GM18526 (cell line): ENCODE data around the gene PITPNC1.

Source experiments
- POLR2A ChIP-seq: IDR thresholded peaks from 3 replicates; pipeline ENCODE4 v1.6.1; 2011; ENCODE audit not compliant: insufficient read length; ENCODE audit errors: extremely low read depth

Gene PITPNC1

GRCh38 chr17:67458203-67458602 is 81.1 kb downstream of the PITPNC1 start:
- TF ChIP-seq POLR2A: no peak

GRCh38 chr17:67459985-67460384 is 82.9 kb downstream of the PITPNC1 start:
- no peak for TF ChIP-seq POLR2A

GRCh38 chr17:67461228-67461780 is 84.2 kb downstream of the PITPNC1 start:
- TF ChIP-seq POLR2A: no peak

GRCh38 chr17:67461876-67462275 is 84.8 kb downstream of the PITPNC1 start:
- TF ChIP-seq POLR2A: no peak

GRCh38 chr17:67466251-67466796 is 89.2 kb downstream of the PITPNC1 start:
- TF ChIP-seq POLR2A: no peak

- TF ChIP-seq POLR2A: no peak
These were observed 90.7 kb downstream of the PITPNC1 start for GRCh38 chr17:67467500-67468455.

GRCh38 chr17:67469208-67469980 is 92.3 kb downstream of the PITPNC1 start:
- TF ChIP-seq POLR2A: no peak

GRCh38 chr17:67470163-67470562 is 93.1 kb downstream of the PITPNC1 start:
- TF ChIP-seq POLR2A: no peak

- no peak for TF ChIP-seq POLR2A
These were observed 94.0 kb downstream of the PITPNC1 start for GRCh38 chr17:67471118-67471517.

- no peak for TF ChIP-seq POLR2A
These were observed 97.1 kb downstream of the PITPNC1 start for GRCh38 chr17:67474081-67474661.

- no peak for TF ChIP-seq POLR2A
These were observed 98.3 kb downstream of the PITPNC1 start for GRCh38 chr17:67475161-67475937.

- TF ChIP-seq POLR2A: no peak
These were observed 99.8 kb downstream of the PITPNC1 start for GRCh38 chr17:67476787-67477335.

- no peak for TF ChIP-seq POLR2A
These were observed 100.6 kb downstream of the PITPNC1 start for GRCh38 chr17:67477687-67478086.

GRCh38 chr17:67478401-67479041 is 101.4 kb downstream of the PITPNC1 start:
- no peak for TF ChIP-seq POLR2A

GRCh38 chr17:67479148-67479547 is 102.1 kb downstream of the PITPNC1 start:
- no peak for TF ChIP-seq POLR2A
